OCI-M2 (cell line): ENCODE results near the gene DPEP3.
"Not testable (repeated sequence)": the region's sequence is repeated elsewhere in the genome, so short reads cannot be mapped to it uniquely, and the experiment has no call there.

Experiments
- DNase-seq: peaks from one replicate; lab custom pipeline; 2025; ENCODE audit not compliant: unreplicated experiment; lab: John Stamatoyannopoulos, UW

DPEP3 gene, protein sequence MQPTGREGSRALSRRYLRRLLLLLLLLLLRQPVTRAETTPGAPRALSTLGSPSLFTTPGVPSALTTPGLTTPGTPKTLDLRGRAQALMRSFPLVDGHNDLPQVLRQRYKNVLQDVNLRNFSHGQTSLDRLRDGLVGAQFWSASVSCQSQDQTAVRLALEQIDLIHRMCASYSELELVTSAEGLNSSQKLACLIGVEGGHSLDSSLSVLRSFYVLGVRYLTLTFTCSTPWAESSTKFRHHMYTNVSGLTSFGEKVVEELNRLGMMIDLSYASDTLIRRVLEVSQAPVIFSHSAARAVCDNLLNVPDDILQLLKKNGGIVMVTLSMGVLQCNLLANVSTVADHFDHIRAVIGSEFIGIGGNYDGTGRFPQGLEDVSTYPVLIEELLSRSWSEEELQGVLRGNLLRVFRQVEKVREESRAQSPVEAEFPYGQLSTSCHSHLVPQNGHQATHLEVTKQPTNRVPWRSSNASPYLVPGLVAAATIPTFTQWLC

DNA sequence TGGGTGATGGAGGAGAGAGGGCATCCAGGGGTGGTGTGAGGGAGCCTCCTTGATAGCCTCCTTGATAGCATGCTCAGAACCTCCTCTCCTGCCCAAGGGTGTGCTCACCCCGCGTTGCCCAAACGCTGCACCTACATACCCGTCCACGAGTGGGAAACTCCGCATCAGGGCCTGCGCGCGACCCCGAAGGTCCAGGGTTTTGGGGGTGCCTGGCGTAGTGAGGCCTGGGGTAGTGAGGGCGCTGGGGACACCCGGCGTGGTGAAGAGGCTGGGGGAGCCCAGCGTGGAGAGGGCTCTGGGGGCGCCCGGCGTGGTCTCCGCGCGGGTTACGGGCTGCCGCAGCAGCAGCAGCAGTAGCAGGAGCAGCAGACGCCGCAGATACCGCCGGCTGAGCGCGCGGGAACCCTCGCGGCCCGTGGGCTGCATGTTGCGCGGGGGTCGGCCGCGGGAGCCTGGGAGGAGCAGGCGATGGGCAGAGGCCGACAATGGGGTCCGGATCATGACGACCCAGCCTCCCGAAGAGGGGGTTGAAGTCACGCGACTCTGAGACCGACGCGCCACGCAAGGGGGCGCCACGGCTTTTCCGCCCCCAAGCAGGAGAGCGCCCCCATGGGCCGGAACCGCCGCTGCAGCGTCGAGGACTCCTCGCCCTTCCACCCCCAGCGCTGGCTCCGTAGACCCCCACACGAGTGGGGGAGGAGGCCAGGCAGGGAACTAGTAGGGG, at the start of gene DPEP3:
DPEP3 (minus strand) TSS at position 545 of the 724 bp plus-strand sequence; CDS start at position 426, 119 bp downstream.
- DNase-seq: no peak

DNA sequence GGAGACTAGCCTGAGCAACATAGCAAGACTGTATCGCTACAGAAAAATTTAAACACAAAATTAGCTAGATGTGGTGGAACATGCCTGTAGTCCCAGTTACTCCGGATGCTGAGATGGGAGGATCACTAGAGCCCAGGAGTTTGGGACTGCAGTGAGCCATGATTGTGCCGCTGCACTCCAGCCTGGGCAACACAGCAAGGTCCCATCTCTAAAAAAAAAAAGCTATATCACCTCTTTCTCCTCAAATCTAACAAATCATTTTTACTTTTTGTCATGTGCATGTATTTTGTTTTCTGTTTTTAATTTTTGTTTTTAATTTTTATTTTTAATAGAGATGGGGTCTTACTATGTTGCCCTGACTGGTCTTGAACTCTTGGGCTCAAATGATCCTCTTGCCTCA, 48.7 kb upstream of the DPEP3 start:
- DNase-seq: no peak

- DNase-seq: peak; percentile 93
Measured at GRCh38 chr16:68022728-68023537, 42.6 kb upstream of the DPEP3 start, which contains the start of the genes DDX28 and DUS2. TSS of gene DDX28 (minus strand) at chr16:68023232. CDS start at chr16:68023202, 30 bp downstream. TSS of gene DUS2 (plus strand) at chr16:68023284. CDS start at chr16:68038024, 14,740 bp downstream.

- DNase-seq: no peak
Measured at GRCh38 chr16:68022278-68022727, 42.0 kb upstream of the DPEP3 start.

- DNase-seq: no peak
Measured at GRCh38 chr16:68021490-68021889, 41.2 kb upstream of the DPEP3 start.

DNA sequence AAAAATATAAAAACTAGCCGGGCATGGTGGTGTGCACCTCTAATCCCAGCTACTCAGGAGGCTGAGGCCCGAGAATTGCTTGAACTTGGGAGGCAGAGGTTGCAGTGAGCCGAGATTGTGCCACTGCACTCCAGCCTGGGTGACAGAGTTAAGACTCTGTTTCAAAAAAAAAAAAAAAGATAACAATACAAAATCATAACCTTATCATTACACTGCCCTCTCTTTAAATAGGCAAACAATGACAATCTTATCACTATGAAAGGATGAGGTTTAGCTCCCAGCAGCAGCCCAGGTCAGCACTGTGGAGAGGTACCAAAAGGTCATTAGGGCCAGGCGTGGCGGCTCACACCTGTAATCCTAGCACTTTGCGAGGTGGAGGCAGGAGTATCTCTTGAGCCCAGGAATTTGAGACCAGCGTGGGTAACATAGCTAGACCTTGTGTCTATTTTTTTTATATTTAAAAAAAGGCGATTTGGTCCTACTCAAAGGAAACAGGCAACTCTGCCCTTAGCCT, 38.9 kb upstream of the DPEP3 start:
- DNase-seq: no peak

DNA sequence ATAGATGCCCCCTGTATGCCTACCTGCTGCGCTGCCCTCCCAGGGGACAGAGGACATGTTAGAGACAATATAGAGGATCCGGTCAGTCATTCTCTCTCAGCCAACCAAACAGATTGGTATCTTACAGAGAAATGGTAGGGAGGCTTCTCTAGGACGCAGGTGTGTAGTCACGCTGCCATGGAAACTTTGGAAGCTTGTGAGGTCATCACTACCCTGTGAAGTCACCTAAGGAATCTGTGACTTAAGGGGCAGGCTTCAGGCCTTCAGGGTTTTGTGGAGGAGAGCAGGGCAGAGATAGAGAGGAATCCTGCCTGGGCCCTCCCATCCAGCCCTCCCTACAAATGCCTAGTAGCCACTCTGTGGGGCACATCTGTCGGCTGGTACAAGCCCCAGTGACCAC, 35.4 kb upstream of the DPEP3 start, which contains the start of gene DPEP2NB:
DPEP2NB (minus strand) TSS at position 231 of the 400 bp plus-strand sequence; CDS start at position 90, 141 bp downstream.
- no peak for DNase-seq

DNA sequence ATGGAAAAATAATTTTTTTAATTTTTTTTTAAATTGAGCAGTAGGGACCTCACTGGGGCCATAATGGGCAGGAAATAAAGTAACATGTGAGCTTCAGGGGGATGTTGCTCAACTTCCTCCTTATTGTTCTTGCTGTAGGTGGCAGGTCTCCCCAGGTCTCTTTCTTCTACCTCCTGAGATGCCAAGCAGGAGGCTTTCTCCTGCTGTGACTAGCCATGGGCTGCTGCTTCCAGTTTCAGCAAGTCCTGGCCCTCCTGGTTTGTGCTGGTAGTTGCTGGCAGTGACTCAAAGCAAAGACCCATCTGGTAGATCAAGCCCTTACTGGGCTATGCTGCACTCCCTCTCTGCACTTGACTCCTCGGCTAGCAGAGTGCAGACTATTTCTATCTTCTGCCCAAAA, 33.1 kb upstream of the DPEP3 start:
- no peak for DNase-seq

GRCh38 chr16:68009872-68010271, 29.6 kb upstream of the DPEP3 start:
- DNase-seq: not testable (repeated sequence)

GRCh38 chr16:68009157-68009735, 28.9 kb upstream of the DPEP3 start:
- DNase-seq: no peak

DNA sequence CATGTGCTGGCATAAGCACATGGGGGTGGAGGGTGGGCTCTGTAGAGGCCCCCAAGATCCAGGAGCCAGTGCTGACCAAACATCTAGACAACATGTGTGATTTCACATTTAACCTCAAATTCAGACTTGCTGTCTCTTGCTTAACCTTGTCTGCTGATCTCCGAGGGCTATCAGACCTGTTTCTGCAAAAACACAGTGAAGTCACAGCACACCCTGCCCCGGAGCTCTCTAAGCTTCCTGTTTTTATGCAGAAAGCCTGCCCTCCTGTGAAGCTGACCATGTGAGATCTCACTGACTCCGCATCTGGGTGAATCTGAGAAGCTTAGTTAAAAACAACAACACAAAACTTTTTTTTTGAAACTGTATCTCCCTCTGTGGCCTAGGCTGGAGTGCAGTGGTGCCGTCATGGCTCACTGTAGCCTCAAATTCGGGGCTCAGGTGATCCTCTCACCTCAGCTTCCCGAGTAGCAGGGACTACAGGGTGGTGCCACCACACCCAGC, 25.5 kb upstream of the DPEP3 start:
- DNase-seq: no peak

- DNase-seq: no peak
Measured at GRCh38 chr16:68005211-68005610, 24.9 kb upstream of the DPEP3 start.

GRCh38 chr16:68003031-68003430, 22.7 kb upstream of the DPEP3 start:
- no peak for DNase-seq

DNA sequence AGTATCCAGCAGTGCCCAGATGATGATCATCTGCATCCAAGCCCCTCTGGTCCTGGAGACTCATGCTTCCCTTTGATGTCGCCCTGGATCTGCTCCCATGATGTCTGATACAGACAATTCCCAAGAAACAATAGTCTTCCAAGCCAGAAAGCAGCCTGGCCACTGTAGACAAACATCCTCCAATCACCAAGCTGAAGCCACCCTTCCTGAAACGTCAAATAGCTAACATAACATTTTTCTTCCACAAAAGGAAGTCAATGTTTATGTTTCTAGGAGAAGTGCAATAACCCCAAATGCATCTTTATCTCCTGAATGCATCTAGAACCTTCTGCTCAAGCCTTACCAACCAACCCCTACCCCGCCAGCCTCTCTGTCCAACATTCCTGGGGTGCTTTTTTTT, 20.2 kb upstream of the DPEP3 start:
- DNase-seq: no peak

DNA sequence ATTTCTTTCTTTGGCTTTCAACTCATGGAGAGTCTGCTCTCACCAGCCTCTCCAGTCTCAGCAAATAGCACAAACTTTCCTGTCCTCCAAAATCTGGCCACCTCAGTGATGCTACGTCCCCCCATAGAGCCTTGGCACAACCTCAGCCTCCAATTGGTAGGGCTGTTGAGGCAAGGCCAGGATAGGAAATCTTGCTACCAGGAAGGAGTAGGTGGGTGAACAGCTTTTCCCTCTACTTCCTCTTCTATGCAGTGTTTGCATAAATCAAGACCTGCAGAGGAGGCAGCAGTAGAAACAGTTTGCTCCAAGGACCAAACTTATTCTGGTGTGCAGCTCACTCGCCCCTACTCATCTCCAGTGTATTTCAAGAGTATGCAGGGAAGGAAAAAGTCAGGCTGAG, 19.7 kb upstream of the DPEP3 start:
- no peak for DNase-seq

DNA sequence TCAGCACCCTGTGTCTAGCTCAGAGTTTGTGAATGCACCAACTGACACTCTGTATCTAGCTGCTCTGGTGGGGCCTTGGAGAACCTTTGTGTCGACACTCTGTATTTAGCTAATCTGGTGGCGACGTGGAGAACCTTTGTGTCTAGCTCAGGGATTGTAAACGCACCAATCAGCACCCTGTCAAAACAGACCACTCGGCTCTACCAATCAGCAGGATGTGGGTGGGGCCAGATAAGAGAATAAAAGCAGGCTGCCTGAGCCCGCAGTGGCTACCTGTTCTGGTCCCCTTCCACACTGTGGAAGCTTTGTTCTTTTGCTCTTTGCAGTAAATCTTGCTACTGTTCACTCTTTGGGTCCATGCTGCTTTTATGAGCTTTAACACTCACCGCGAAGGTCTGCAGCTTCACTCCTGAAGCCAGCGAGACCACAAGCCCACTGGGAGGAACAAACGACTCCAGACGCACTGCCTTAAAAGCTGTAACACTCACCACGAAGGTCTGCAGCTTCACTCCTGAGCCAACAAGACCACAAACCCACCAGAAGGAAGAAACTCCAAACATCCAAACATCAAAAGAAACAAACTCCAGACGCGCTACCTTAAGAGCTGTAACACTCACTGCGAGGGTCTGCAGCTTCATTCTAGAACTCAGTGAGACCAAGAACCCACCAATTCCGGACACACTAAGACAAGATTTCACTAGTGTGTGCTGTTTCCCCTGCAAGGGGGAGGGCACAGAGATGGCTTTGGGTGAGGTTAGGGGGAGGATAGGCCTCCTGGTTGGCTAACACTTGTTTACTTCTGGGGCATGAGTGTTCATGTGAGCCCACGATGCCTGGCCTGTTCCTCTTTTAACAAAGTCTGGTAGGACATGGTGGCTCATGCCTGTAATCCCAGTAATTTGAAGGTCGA, 18.7 kb upstream of the DPEP3 start, which contains the start of gene DPEP2:
DPEP2 (minus strand) TSS at position 706 of the 910 bp plus-strand sequence. CDS start 6,272 bp downstream, outside the sequence.
- DNase-seq: not testable (repeated sequence)

DNA sequence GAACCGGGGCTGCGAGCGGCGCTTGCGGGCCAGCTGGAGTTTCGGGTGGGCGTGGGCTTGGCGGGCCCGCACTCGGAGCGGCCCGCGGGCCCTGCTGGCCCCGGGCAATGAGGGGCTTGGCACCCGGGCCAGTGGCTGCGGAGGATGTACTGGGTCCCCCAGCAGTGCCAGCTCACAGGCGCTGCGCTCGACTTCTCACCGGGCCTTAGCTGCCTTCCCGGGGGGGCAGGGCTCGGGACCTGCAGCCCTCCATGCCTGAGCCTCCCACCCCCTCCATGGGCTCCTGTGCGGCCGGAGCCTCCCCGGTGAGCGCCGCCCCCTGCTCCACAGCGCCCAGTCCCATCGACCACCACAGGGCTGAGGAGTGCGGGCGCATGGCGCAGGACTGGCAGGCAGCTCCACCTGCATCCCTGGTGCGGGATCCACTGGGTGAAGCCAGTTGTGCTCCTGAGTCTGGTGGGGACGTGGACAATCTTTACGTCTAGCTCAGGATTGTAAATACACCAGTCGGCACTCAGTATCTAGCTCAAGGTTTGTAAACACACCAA, 18.0 kb upstream of the DPEP3 start:
- not testable (repeated sequence) for DNase-seq

DNA sequence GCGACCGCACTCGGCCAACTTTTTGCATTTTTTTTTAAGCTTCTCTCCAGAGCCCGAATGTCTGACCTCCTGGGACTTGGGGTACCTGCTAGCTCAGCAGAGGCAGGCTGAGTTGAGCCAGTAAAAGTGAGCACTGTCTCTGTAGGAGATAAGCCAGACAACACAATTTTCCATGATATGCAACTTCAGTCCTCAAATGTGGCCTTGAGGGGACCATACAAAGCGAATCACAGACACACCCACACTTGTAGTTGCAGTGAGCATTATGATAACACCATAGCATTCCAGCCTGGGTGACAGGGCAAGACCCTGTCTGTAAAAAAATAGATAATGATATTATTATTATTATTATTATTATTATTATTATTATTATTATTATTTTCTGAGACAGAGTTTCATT, 16.4 kb upstream of the DPEP3 start:
- DNase-seq: no peak

DNA sequence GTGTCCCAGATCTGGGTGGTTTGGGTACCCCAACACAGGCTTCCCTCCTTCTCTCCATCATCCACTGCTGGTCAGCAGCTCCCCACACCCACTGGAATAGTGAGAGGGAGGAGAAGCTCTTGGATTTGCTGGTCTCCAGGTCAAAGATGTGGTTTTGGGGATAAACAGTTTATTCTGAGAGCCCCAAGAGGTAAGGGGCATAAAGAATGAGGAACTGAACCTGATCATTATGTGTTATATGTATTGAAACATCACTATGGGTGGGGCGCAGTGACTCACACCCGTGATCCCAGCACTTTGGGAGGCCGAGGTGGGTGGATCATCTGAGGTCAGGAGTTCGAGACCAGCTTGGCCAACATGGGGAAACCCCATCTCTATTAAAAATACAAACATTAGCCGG, 15.1 kb upstream of the DPEP3 start:
- no peak for DNase-seq
